NCI-H345 (cell line): ENCODE results near the gene BCAR1.
"Not testable (repeated sequence)": the region's sequence is repeated elsewhere in the genome, so short reads cannot be mapped to it uniquely, and the experiment has no call there.

Source experiments
- DNase-seq: peaks from one replicate; lab custom pipeline; 2025; lab: John Stamatoyannopoulos, UW

Gene BCAR1

DNA sequence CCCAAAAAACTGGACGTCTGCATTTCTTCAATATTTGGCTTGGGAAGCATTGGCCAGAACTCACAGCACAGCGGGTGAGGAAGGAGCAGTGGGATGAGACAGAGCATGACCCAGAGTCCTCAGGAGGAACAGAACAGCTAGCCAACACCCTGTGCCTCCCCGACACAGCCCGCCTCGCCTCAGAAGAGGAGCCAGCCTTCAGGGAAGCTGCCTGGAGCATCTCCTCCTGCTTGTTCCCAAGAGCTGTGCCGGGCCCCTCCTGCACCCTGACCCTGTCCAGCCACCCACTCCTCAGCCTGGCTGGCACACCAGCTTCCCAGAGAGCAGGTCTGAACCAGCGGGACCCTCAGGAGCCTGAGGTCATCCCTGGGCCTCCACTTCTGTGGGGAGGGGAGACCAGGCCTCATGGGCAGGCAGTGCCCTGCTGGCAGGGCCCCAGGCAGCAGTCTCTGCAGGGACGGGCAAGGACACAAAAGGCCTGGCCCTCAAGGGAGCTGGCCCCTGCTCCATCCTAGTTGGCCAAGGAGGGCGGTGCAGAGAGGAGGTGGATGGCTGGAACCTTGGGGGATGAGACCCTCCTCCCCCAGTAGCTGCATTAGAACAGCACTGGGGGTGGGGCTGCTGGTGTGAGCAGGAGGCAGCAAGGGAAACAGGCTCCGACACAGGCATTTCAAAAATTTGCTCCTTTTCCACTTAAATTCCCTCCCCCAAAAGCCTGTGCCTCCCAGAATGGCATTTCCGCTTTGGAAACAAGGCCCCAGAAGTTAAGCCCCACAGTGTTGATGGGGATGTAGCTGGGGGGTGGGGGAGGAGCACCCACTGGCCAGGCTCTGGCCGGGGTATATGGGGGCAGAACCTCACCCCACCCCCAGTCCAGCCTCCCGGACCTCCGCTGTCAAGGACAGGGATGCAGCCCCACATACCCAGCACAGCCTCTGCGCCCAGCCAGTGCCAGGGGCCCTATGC lies 1.8 kb upstream of the BCAR1 start:
- no peak for DNase-seq

GRCh38 chr16:75252049-75252864 lies 833 bp upstream of the BCAR1 start:
- DNase-seq = no peak

DNA sequence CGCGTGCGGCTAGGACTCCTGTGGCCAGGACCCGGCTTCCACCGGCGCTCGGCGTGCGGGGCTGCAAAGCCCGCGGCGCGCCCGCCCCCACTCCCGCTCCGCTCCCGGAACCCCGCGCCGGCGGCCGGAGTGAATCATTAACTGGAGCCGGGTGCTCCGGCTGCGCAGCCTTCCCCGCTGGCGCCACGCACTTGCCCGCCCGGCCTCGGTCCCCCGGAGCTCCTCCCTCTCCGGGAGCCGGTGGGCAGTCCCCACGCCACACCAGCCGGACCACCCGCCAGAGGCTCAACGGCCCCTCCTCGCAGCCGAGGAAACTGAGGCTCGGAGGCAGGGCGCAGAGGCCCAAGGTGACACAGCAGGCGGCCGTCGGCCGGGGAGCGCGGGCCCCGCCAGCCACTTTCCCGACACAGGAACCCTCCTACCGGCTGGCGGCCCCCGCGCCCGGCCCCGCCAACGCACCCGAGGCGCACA lies 580 bp downstream of the BCAR1 start:
- DNase-seq = no peak

DNA sequence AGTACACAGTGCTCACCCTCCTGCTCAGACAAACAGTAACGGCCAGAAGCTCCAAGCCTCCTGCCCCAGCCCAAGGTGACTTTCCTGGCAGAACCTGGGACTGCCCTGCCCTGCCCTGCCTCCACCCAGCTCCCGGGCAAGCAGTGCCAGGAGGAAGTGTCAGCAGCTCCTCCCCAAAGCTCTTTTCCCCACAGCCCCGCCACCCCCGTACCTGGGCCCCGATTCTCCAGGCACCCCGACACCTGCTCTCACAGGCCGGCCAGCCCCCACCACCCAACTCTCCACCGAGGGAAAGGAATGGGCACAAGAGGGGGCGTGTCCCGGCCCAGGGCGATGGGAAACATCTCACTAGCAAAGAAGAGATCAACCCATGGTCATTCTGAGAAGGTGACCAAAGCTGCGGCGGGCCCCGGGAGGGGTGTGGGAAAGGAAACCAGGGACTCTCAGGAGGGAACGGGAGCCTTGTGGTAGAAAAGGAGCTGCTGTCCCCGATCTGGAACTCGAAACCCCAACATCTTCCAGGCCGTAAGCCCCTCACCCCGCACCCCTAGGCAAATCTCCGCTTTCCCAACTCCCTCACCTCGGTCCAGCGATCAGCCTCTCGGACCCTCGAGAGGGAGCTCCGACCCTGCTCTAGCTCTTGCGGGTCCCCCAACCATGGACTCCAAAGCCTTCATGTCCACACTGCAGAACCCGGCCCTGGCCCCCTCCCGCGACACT lies 1.2 kb downstream of the BCAR1 start:
- DNase-seq = no peak

DNA sequence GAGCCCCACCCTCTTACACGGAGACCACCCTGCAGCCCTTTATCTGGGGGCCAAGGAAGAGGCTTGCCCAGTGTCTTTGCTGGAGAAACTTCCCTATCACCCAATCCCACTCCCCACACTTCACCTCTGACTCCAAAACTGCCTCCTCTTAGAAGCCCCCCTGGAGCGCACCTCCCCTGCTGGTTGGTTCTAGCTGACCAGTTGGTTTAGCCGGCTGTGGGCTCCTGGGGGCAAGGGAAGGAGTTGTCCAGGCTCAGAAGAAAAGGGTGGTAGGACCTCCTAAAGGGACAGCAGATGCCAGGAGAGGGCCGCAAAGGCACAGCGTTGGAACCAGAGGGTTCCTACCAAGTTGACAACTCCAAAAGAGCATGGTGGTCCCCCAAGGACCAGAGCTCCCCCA lies 2.0 kb downstream of the BCAR1 start:
- no peak for DNase-seq

DNA sequence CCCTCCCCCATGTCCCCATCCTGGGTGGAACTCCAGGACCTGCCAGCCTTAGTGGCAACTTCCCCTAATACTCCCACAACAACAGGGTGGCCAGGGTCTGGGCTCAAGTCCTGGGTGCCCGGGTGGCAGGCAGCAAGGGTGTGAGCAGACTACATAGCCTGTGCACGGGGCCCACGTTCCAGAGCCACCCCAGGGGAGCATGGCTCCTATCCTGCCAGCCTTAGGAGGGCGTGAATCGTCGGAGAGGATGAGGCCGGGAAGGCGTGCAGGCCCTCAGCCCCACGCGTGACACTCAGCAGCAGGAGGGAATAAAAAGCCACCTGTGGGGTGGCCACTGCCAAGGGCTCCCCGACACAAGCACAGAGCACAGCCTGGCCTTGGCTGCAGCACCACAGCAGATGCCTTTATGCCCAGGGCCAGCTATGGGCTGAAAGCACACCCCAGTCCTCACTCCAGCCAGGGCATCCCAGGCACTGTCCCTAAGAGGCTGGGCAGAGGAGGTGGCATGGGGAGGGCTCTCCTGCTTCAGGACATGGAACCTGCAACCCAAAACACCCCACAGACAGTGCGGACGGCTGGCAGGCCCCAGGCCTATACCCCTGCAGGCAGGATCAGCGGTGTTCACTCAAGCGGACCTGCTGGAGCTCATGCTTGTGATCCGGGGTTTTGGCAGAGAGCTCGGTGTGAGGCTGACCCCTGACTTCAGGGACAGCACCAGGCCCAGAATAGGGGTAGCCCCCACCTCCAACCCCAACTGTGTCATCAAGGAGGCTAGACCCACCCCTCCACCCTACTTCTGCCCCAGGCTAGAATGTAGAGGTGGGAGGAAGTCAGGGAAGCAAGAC lies 2.7 kb downstream of the BCAR1 start:
- no peak for DNase-seq

DNA sequence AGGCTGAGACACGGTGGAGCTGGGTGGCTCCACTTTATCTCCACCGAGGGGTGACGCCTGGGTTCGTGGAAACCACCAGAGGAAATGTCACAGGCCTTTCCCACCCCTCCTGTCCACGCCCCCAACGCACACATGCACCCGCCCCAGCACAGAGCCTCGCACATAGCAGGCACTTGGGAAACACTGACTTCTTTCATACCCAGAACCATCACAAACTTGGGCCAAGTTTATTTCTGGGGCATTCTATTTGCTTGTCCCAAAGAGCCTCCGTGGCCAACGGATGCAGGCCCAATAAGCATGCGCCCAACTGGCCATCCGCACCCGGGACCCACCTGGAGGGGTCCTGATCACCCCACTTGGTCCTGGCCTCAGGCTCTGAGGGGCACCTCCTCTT lies 3.3 kb downstream of the BCAR1 start:
- no peak for DNase-seq

- DNase-seq = no peak
These were observed 4.2 kb downstream of the BCAR1 start for GRCh38 chr16:75247249-75247648.

DNA sequence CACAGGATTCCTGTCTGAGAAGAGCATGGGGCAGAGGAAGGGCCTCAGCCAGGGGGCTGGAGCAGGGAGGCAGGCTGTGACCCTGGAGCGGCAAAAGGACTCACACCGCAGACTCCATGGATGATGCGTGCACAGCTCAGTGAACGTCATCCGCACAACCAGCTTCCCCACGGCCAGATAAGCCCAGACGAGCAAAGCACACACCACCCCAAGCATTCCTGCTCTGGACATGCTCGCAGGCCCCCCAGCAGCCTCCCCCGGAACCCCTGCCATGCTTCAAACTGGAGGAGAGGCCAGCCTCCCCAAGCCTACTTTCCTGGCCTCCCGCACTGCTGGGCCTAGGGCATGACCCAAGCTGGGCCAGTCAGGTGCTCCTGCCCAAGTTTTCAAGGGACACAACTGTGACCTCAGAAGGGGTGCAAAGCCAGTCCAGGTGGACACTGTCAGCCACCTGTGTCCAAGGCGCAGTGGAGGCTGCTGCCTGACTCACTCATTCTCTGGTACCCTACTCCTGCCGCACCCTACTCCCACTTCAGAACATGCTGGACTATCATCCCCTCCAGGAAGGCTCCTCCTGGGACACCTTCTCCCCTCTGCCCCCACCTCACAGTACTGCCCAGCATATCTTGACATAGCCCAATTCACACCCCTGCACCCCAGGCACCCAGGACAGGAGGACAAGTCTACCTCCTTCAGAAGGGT lies 4.8 kb downstream of the BCAR1 start:
- DNase-seq = no peak

DNA sequence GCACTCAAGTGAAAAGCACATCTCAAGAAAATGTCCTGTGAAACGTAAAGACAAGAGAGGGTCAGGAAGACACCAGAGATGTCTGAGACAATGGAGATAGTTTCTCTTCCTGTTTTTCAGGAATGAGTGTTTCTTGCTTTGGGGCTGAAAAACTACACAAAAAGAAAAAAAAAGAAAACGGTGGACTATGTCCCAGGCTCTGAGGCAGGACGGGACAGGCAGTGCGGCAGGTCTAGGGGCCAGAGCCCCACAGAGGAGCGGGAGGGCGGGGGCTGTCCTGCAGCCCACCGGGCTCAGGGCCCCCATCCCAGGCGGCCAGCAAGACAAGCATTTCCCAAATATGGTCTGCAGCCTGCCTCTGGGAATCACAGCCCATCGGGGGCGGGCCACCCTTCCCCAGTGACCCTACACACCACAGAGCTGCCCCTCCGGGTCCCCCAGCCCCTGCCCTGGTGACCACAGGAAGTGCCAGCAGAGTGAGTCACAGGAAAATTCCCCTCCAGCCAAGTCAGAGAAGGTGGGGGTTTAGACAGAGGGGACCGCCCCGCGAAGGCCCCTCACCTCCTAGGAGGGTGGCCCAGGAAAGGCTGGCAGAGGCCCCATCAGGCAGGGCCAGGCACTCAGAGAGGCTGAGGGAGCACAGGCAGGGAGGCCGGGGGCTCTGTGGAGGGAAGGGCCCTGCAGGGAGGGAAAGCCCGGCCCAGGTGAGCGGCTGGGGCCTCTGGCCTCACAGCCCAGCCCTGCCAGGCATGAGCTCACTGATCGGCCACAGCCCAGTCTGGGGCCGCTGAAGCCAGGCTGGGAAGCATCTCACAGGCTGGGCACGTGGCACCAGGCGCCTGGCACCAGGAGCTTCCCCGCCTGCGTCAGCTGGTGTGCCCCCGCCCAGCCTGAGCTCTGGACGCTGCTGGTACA lies 6.3 kb downstream of the BCAR1 start:
- DNase-seq = no peak

GRCh38 chr16:75244225-75244809 lies 7.1 kb downstream of the BCAR1 start:
- no peak for DNase-seq

DNA sequence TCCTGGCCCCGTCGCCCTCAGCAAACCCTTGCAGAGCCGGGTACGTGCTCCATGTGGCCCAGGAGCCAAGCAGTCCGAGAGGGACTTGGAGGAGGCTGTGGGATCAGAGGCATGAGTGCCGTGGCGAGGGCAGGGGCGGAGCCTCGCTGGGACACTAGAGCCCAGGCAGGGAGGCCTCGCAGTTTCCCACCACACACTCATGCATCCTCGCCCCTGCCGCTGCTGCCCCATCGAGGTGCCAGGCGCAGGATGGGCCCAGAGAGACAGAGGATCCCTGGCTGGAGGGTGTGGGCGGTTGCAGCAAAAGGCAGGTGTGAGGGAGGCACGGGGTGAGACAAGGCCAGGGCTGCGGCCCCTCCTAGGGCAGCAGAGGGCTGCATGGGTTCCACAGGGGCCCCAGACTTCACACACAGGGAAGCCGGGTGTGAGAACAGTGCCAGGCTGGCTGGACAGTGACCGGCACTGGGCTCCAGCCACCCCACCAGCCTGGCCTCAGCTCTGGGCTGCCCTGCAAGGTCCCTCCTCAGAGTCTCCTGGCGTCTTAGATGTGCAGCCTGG lies 7.7 kb downstream of the BCAR1 start:
- DNase-seq = no peak

- not testable (repeated sequence) for DNase-seq
These were observed 8.9 kb downstream of the BCAR1 start for GRCh38 chr16:75242436-75243078.

DNA sequence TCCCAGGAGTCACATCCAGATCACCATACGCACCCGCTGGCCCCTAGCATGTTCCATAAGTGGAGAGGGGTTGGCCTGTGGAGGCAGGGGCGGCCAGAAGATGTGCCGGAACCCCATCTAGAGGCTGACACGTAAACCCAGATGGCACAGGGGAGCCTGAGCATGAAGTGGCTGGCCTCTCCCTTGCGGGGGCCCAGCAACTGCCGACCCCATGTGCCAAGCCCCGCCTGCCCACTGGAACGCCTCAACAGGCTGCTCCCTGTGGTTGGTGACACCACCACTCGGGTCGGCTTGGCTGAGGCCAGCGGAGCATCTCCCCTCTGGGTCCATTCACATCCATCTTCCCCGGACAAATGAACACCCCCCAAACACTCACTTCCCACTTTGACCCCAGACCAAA lies 9.5 kb downstream of the BCAR1 start:
- no peak for DNase-seq

- DNase-seq = no peak
These were observed 10.0 kb downstream of the BCAR1 start for GRCh38 chr16:75241412-75241811.

DNA sequence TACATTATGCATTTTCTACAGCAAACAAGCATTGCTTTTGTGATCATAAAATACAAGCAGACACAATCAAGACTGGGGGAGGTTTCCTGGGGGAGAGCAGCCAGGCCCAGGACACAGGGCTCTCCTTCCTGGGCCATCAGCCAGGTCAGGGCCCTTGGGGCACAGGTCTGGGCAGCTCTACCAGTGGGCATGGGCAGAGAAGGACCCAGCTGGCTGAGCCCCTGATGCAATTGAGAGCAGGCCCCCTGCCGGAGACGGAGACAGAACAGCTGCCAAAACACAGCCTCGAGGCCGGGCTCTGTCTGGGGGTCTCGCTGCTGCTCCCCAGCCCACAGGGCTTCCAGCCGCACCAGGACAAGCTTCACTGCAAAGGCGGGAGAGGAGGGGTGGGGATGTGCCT lies 10.8 kb downstream of the BCAR1 start:
- DNase-seq = not testable (repeated sequence)

- DNase-seq = no peak
These were observed 11.8 kb downstream of the BCAR1 start for GRCh38 chr16:75239542-75240122.
